Measurements from ENCODE around the gene TNFAIP8.

DNA sequence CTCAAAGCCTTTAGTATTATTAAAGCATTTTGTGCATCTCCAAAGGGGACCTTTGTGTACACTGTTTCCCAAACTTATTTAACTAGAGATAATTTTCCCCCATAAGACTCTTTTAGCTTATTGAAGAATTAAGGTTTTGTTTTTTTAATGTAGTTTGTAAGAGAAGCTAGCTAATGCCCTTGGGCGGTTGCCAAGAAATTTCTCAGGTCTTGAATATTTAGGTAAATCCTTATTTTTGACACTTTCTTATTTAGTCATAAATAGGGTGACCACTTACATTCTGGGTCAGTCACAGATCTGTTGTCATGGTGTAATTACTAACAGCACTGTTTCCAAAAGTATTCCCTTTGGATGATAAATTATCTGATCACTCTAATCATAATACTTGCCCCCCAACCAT, 27.2 kb downstream of the TNFAIP8 start:
- no peak for TF ChIP-seq CTBP1 (IDR thresholded peaks at IDR 0.05; ENCODE audit: borderline replicate concordance)
- no peak for TF ChIP-seq POLR2A (conservative IDR thresholded peaks at IDR 0.05)
- TF ChIP-seq MAZ (CRISPR knock-in tag; conservative IDR thresholded peaks at IDR 0.05 in 1 of 2, IDR thresholded peaks at IDR 0.05 in 1 of 2): no peak
- TF ChIP-seq CBX2 (IDR thresholded peaks at IDR 0.05; ENCODE audit: insufficient read depth, low read length, poor library complexity, severe bottlenecking): no peak
- TF ChIP-seq, protein P1, sequence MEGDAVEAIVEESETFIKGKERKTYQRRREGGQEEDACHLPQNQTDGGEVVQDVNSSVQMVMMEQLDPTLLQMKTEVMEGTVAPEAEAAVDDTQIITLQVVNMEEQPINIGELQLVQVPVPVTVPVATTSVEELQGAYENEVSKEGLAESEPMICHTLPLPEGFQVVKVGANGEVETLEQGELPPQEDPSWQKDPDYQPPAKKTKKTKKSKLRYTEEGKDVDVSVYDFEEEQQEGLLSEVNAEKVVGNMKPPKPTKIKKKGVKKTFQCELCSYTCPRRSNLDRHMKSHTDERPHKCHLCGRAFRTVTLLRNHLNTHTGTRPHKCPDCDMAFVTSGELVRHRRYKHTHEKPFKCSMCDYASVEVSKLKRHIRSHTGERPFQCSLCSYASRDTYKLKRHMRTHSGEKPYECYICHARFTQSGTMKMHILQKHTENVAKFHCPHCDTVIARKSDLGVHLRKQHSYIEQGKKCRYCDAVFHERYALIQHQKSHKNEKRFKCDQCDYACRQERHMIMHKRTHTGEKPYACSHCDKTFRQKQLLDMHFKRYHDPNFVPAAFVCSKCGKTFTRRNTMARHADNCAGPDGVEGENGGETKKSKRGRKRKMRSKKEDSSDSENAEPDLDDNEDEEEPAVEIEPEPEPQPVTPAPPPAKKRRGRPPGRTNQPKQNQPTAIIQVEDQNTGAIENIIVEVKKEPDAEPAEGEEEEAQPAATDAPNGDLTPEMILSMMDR (IDR thresholded peaks at IDR 0.05 in 2 of 3, conservative IDR thresholded peaks at IDR 0.05 in 1 of 3; ENCODE audit: insufficient read depth in 2 of 3, low read depth in 1 of 3, low read length in 3 of 3): no peak
- TF ChIP-seq MAFK (IDR thresholded peaks at IDR 0.05; ENCODE audit: low read length): no peak
- no peak for TF ChIP-seq ZBTB1 (CRISPR knock-in tag; IDR thresholded peaks at IDR 0.05; ENCODE audit: borderline replicate concordance, low read depth)
- TF ChIP-seq DPF2 (IDR thresholded peaks at IDR 0.05): no peak
- no peak for TF ChIP-seq POLR2AphosphoS5 (IDR thresholded peaks at IDR 0.05; ENCODE audit: control insufficient read depth, insufficient read depth, low read depth, low read length)
- no peak for TF ChIP-seq PTBP1 (IDR thresholded peaks at IDR 0.05; ENCODE audit: low read depth, low read length)
- TF ChIP-seq, protein P2, sequence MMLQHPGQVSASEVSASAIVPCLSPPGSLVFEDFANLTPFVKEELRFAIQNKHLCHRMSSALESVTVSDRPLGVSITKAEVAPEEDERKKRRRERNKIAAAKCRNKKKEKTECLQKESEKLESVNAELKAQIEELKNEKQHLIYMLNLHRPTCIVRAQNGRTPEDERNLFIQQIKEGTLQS (IDR thresholded peaks at IDR 0.05): no peak
- TF ChIP-seq, protein P2 (CRISPR knock-in tag; conservative IDR thresholded peaks at IDR 0.05): no peak
- TF ChIP-seq ZNF134 (CRISPR knock-in tag; conservative IDR thresholded peaks at IDR 0.05): no peak
